NCI-H146 treated with DMSO at 0.1 percent for 48 hours (cell line): ENCODE data around the gene TRAF3IP1.
"Not testable (repeated sequence)": the region's sequence is repeated elsewhere in the genome, so short reads cannot be mapped to it uniquely, and the experiment has no call there.

Experiments
- DNase-seq: peaks from one replicate; lab custom pipeline; 2025; ENCODE audit not compliant: unreplicated experiment; lab: John Stamatoyannopoulos, UW

TRAF3IP1 gene

GRCh38 chr2:238338710-238339394, 18.5 kb downstream of the TRAF3IP1 start:
- no peak for DNase-seq

- no peak for DNase-seq
Observed at GRCh38 chr2:238339395-238339780, 19.1 kb downstream of the TRAF3IP1 start.

GRCh38 chr2:238339814-238340213, 19.5 kb downstream of the TRAF3IP1 start:
- DNase-seq = no peak

GRCh38 chr2:238341536-238341935, 21.2 kb downstream of the TRAF3IP1 start:
- DNase-seq = no peak

GRCh38 chr2:238344035-238344434, 23.7 kb downstream of the TRAF3IP1 start:
- DNase-seq = no peak

GRCh38 chr2:238344517-238344916, 24.2 kb downstream of the TRAF3IP1 start:
- no peak for DNase-seq

- DNase-seq = peak; percentile 1
Observed at GRCh38 chr2:238345297-238345968, 25.1 kb downstream of the TRAF3IP1 start.

- no peak for DNase-seq
Observed at GRCh38 chr2:238346544-238346943, 26.2 kb downstream of the TRAF3IP1 start.

GRCh38 chr2:238350150-238350897, 30.0 kb downstream of the TRAF3IP1 start:
- DNase-seq = no peak

GRCh38 chr2:238351315-238351714, 31.0 kb downstream of the TRAF3IP1 start:
- DNase-seq = no peak

- no peak for DNase-seq
Observed at GRCh38 chr2:238352361-238352760, 32.0 kb downstream of the TRAF3IP1 start.

GRCh38 chr2:238358769-238359168, 38.5 kb downstream of the TRAF3IP1 start:
- DNase-seq = no peak

- DNase-seq = no peak
Observed at GRCh38 chr2:238359403-238359802, 39.1 kb downstream of the TRAF3IP1 start.

- no peak for DNase-seq
Observed at GRCh38 chr2:238361877-238362276, 41.6 kb downstream of the TRAF3IP1 start.

- DNase-seq = no peak
Observed at GRCh38 chr2:238362626-238363025, 42.3 kb downstream of the TRAF3IP1 start.

- DNase-seq = no peak
Observed at GRCh38 chr2:238369591-238370040, 49.3 kb downstream of the TRAF3IP1 start.

GRCh38 chr2:238370094-238370822, 49.9 kb downstream of the TRAF3IP1 start:
- no peak for DNase-seq

GRCh38 chr2:238370823-238371372, 50.6 kb downstream of the TRAF3IP1 start:
- no peak for DNase-seq

- not testable (repeated sequence) for DNase-seq
Observed at GRCh38 chr2:238372277-238372676, 52.0 kb downstream of the TRAF3IP1 start.

- no peak for DNase-seq
Observed at GRCh38 chr2:238376884-238377391, 56.6 kb downstream of the TRAF3IP1 start.
